CD14-positive monocyte (primary cell): ENCODE measurements around the gene SF1. TPM values are rescaled to one million over a fixed set of nuclear protein-coding genes. Genes with fewer than 3 reads are reported as not detected.

Source experiments
- DNase-seq, 3 donors: peaks; one replicate each; pipeline ENCODE4 v3.0.0-alpha.2; 2011 to 2022
- H2AFZ ChIP-seq: 2 replicates; pipeline ENCODE4 v1.6.0; 2012; ENCODE audit warnings: mild to moderate bottlenecking, low read depth, low read length, inconsistent platforms; ENCODE audit not compliant: insufficient read depth, poor library complexity, severe bottlenecking
- H3K27ac ChIP-seq, 2 donors: 1 replicate in 1 of 2; 2 replicates in 1 of 2; pipeline ENCODE4 v1.5.1; 2012 to 2013; ENCODE audit warnings: low read length in 2 of 2, control low read depth in 1 of 2, inconsistent platforms in 1 of 2, low read depth in 1 of 2, mild to moderate bottlenecking in 1 of 2
- H3K27me3 ChIP-seq, 2 donors: one replicate each; pipeline versions ENCODE4 v1.6.0 to v1.6.1; 2011 to 2013; ENCODE audit warnings: low read length in 2 of 2; ENCODE audit not compliant: control insufficient read depth in 2 of 2, insufficient read depth in 2 of 2
- H3K36me3 ChIP-seq, 2 donors: replicated peaks in 1 of 2; 1 replicate in 1 of 2; 2 replicates in 1 of 2; pipeline versions ENCODE4 v1.5.1 to v1.6.1; 2012 to 2013; ENCODE audit warnings: low read length in 2 of 2, control low read depth in 1 of 2, inconsistent platforms in 1 of 2, mild to moderate bottlenecking in 1 of 2; ENCODE audit not compliant: insufficient read depth in 2 of 2, control insufficient read depth in 1 of 2
- H3K4me1 ChIP-seq, 2 donors: 1 replicate in 1 of 2; 2 replicates in 1 of 2; pipeline versions ENCODE4 v1.5.1 to v1.6.1; 2012 to 2013; ENCODE audit warnings: low read length in 2 of 2, control low read depth in 1 of 2, inconsistent platforms in 1 of 2, mild to moderate bottlenecking in 1 of 2, moderate library complexity in 1 of 2; ENCODE audit not compliant: insufficient read depth in 2 of 2, control insufficient read depth in 1 of 2
- H3K4me2 ChIP-seq: replicated peaks from 2 replicates; pipeline ENCODE3; 2012; ENCODE audit warnings: low read length, moderate library complexity, mild to moderate bottlenecking; ENCODE audit not compliant: poor library complexity, severe bottlenecking; ENCODE audit errors: extremely low read depth
- H3K4me3 ChIP-seq, 3 experiments: fragments of 200-600 bp in 1 of 3; sonication (generic) in 1 of 3; replicated peaks in 1 of 3; 1 replicate in 2 of 3; 2 replicates in 1 of 3; pipeline ENCODE4 v1.5.1; 2011 to 2013; ENCODE audit warnings: low read length in 3 of 3, mild to moderate bottlenecking in 3 of 3, control low read depth in 2 of 3, low read depth in 2 of 3, inconsistent platforms in 1 of 3, moderate library complexity in 1 of 3
- H3K79me2 ChIP-seq: 2 replicates; pipeline ENCODE4 v1.6.0; 2012; ENCODE audit warnings: mild to moderate bottlenecking, control low read depth, inconsistent platforms, low read length, moderate library complexity; ENCODE audit not compliant: insufficient read depth
- H3K9ac ChIP-seq: 2 replicates; pipeline ENCODE4 v1.6.0; 2017; ENCODE audit warnings: low read length, mild to moderate bottlenecking; ENCODE audit not compliant: insufficient read depth, poor library complexity, severe bottlenecking
- H3K9me3 ChIP-seq, 2 donors: replicated peaks in 1 of 2; 1 replicate in 1 of 2; 2 replicates in 1 of 2; pipeline versions ENCODE4 v1.5.1 to v1.6.1; 2012 to 2013; ENCODE audit warnings: low read length in 2 of 2, control low read depth in 1 of 2; ENCODE audit not compliant: control insufficient read depth in 1 of 2, insufficient read depth in 1 of 2
- H4K20me1 ChIP-seq: 2 replicates; pipeline ENCODE4 v1.6.0; 2012; ENCODE audit warnings: mild to moderate bottlenecking, low read length, control low read depth, moderate library complexity; ENCODE audit not compliant: insufficient read depth
- H3K27ac Mint-ChIP-seq, 7 donors: one replicate each; pipeline ENCODE4 v1.8.0; 2020; ENCODE audit warnings: mild to moderate bottlenecking in 7 of 7, mixed read lengths in 7 of 7, moderate library complexity in 6 of 7, inconsistent platforms in 2 of 7
- H3K27me3 Mint-ChIP-seq, 3 donors: one replicate each; pipeline ENCODE4 v1.8.0; 2021 to 2022; ENCODE audit warnings: low read depth in 3 of 3, mild to moderate bottlenecking in 3 of 3, mixed read lengths in 3 of 3, moderate library complexity in 3 of 3, inconsistent platforms in 1 of 3
- H3K36me3 Mint-ChIP-seq, 2 donors: one replicate each; pipeline ENCODE4 v1.8.0; 2020; ENCODE audit warnings: mixed read lengths in 2 of 2, inconsistent platforms in 1 of 2, mild to moderate bottlenecking in 1 of 2
- H3K4me1 Mint-ChIP-seq: one replicate; pipeline ENCODE4 v1.8.0; 2020; ENCODE audit warnings: mild to moderate bottlenecking, mixed read lengths
- H3K4me3 Mint-ChIP-seq, 2 donors: one replicate each; pipeline ENCODE4 v1.8.0; 2020; ENCODE audit warnings: mild to moderate bottlenecking in 2 of 2, mixed read lengths in 2 of 2, moderate library complexity in 1 of 2
- H3K9me3 Mint-ChIP-seq, 7 donors: one replicate each; pipeline ENCODE4 v1.8.0; 2020 to 2022; ENCODE audit warnings: mixed read lengths in 7 of 7, mild to moderate bottlenecking in 6 of 7, moderate library complexity in 6 of 7, inconsistent platforms in 2 of 7
- WGBS: methylation state at CpG from one replicate; pipeline ENCODE4 v1.1.5; 2013; ENCODE audit warnings: missing lambda C conversion rate; ENCODE audit not compliant: insufficient coverage; 5-methylcytosine and 5-hydroxymethylcytosine counted together
- intact Hi-C, 2 donors: fragments of 100-400 bp; cut with micrococcal nuclease; formaldehyde crosslinking; loops; one replicate each; pipeline versions ENCODE4 v1.15.0 to v1.15.1; 2023
- polyA plus RNA-seq, 3 donors: library from polyadenylated mRNA; depleted of rRNA in 1 of 3; unstranded in 2 of 3; stranded (reverse) in 1 of 3; fragments of 300-500 nt in 2 of 3; fragments of >200 nt in 1 of 3; fragmentation: Illumina TruSeq in 2 of 3; gene quantifications; 1 replicate in 2 of 3; 2 replicates in 1 of 3; pipeline ENCODE4 v1.2.3, GENCODE V29; 2012 to 2021
- TF ChIP-seq, protein P1 (sequence below): fragments of 200-600 bp; IDR thresholded peaks from one replicate; pipeline ENCODE4 v1.8.0; 2022; ENCODE audit warnings: antibody characterized with exemption, mild to moderate bottlenecking

Gene SF1
- polyA plus RNA-seq, 3 donors: 31.6 to 302 (median 47.7) TPM

DNA sequence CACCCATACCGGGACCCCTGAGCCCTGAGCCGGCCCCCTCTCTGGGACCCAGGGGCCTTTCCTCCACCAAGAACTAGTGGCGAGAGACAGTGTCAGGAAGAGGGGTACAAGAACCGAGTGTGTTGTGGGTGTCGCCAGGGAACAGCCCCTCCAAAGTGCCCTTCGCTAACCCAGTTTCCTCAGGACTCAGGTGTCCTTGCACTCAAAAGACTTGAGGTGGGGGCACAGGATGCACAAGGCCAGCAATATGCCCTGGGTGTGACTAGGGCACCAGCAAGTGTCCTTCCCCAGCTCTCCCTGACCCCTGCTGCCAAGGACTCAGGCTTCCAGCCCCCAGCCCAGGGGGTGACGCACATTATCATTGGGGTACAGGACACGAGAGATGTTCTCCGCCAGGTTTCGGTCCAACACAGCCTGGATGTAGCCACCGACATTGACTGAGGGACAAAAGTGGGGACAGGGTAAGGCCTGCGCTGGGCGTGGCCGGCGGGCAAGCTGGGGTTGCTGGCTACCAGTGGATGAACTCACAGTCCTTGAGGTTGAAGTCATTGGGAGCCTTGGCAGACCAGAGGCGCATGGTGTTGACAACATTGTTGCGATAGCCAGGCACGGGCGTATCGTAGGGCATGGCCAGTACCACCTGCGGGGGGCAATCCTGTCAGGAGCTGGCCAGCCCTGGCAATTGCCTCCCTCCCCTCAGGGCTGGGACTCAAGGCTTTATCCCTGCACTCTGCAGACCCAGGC, 23.3 kb downstream of the SF1 start:
- intact Hi-C loops: no loop called here
- DNase-seq: no peak
- no peaks in the 10 kb centered on the region for H3K4me1 ChIP-seq
- no peaks in the 10 kb centered on the region for H3K27me3 ChIP-seq
- WGBS: 96% methylated on average over 15 of the region's 21 CpGs
- H3K27ac ChIP-seq: no peak overlapping the region
- Mint-ChIP-seq H3K4me1 (peaks cover 1% of the 10 kb centered on the region), H3K36me3 (peaks cover 12 to 21% of the 10 kb centered on the region in 2 donors), H3K4me3 (no peak overlapping the region), H3K27ac (no peak overlapping the region), H3K27me3 (peaks cover 0 to 4% (median 2%) of the 10 kb centered on the region in 3 donors), H3K9me3 (no peaks in the 10 kb centered on the region)
- no peaks in the 10 kb centered on the region for H3K79me2 ChIP-seq
- TF ChIP-seq, protein P1, sequence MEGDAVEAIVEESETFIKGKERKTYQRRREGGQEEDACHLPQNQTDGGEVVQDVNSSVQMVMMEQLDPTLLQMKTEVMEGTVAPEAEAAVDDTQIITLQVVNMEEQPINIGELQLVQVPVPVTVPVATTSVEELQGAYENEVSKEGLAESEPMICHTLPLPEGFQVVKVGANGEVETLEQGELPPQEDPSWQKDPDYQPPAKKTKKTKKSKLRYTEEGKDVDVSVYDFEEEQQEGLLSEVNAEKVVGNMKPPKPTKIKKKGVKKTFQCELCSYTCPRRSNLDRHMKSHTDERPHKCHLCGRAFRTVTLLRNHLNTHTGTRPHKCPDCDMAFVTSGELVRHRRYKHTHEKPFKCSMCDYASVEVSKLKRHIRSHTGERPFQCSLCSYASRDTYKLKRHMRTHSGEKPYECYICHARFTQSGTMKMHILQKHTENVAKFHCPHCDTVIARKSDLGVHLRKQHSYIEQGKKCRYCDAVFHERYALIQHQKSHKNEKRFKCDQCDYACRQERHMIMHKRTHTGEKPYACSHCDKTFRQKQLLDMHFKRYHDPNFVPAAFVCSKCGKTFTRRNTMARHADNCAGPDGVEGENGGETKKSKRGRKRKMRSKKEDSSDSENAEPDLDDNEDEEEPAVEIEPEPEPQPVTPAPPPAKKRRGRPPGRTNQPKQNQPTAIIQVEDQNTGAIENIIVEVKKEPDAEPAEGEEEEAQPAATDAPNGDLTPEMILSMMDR: no peak
- H3K36me3 ChIP-seq: no peaks in the 10 kb centered on the region
- no peak overlapping the region for H3K9ac ChIP-seq
- H3K4me2 ChIP-seq: no peak overlapping the region
- peaks cover 3% of the 10 kb centered on the region for H4K20me1 ChIP-seq
- no peak overlapping the region for H2AFZ ChIP-seq
- H3K4me3 ChIP-seq: no peak overlapping the region
- no peaks in the 10 kb centered on the region for H3K9me3 ChIP-seq

DNA sequence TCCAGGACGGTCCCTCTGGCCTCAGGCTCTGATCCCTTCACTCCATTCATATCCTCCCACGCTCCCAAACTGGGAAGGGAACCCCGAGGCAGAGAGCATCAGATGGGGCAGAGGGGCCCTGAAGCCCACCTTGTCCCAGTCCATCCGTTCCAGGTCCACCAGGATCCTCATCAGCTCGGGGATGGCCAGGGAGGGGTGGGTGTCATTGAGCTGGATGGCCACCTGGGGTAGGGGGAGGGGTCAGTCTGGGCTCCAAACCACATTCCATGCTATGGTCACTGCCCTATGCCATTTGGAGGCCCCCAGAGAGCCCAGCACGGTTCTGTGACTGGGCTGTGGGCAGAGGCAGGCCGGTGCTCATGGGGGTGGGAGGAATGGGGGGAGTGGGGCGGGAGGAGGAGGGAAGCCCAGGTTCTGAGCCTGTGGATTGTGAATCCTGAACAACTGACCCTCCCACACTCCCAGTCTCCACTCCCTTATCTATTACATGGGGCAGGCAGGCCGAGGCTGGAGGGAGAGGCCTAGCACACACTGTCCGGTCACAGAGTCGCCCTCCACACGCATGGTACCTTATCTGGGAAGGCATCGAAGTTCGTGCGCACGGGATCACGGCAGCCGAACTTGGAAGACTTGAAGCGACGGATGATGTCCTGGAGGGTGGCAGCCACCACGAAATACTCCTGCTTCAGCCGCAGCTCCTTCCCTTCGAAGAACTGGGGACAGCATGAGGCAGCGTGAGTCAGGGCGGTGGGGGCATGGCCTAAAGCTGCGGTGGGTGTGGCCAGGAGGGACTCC, 24.0 kb downstream of the SF1 start:
- Histone ChIP-seq H4K20me1 (no peaks in the 10 kb centered on the region), H3K4me2 (no peak overlapping the region), H3K79me2 (no peaks in the 10 kb centered on the region), H3K27ac (no peak overlapping the region), H3K9ac (no peak overlapping the region), H3K4me3 (no peak overlapping the region), H3K9me3 (no peaks in the 10 kb centered on the region), H3K36me3 (no peaks in the 10 kb centered on the region), H2AFZ (no peak overlapping the region), H3K27me3 (no peaks in the 10 kb centered on the region), H3K4me1 (no peaks in the 10 kb centered on the region)
- TF ChIP-seq, protein P1: no peak
- Mint-ChIP-seq H3K27me3 (peaks cover 0 to 4% (median 2%) of the 10 kb centered on the region in 3 donors), H3K4me1 (no peaks in the 10 kb centered on the region), H3K27ac (no peak overlapping the region), H3K9me3 (no peaks in the 10 kb centered on the region), H3K36me3 (peaks cover 12 to 21% of the 10 kb centered on the region in 2 donors), H3K4me3 (no peak overlapping the region)
- intact Hi-C loops: no loop called here
- WGBS: 96% methylated on average over 20 of the region's 26 CpGs
- DNase-seq: no peak
